GM12872 (cell line): ENCODE data around the gene SETD1B.

Experiments
- TF ChIP-seq, protein P1 (sequence below): IDR thresholded peaks from 3 replicates; pipeline ENCODE4 v1.5.1; 2011; ENCODE audit warnings: low read depth, mild to moderate bottlenecking, low read length, moderate library complexity; ENCODE audit not compliant: insufficient read depth

Gene SETD1B

GRCh38 chr12:121794534-121795033 is 9.2 kb upstream of the SETD1B start:
- TF ChIP-seq, protein P1, sequence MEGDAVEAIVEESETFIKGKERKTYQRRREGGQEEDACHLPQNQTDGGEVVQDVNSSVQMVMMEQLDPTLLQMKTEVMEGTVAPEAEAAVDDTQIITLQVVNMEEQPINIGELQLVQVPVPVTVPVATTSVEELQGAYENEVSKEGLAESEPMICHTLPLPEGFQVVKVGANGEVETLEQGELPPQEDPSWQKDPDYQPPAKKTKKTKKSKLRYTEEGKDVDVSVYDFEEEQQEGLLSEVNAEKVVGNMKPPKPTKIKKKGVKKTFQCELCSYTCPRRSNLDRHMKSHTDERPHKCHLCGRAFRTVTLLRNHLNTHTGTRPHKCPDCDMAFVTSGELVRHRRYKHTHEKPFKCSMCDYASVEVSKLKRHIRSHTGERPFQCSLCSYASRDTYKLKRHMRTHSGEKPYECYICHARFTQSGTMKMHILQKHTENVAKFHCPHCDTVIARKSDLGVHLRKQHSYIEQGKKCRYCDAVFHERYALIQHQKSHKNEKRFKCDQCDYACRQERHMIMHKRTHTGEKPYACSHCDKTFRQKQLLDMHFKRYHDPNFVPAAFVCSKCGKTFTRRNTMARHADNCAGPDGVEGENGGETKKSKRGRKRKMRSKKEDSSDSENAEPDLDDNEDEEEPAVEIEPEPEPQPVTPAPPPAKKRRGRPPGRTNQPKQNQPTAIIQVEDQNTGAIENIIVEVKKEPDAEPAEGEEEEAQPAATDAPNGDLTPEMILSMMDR: no peak

GRCh38 chr12:121795034-121795968 is 8.5 kb upstream of the SETD1B start:
- TF ChIP-seq, protein P1: peak; percentile 98

GRCh38 chr12:121796855-121797751 is 6.7 kb upstream of the SETD1B start:
- TF ChIP-seq, protein P1: no peak

DNA sequence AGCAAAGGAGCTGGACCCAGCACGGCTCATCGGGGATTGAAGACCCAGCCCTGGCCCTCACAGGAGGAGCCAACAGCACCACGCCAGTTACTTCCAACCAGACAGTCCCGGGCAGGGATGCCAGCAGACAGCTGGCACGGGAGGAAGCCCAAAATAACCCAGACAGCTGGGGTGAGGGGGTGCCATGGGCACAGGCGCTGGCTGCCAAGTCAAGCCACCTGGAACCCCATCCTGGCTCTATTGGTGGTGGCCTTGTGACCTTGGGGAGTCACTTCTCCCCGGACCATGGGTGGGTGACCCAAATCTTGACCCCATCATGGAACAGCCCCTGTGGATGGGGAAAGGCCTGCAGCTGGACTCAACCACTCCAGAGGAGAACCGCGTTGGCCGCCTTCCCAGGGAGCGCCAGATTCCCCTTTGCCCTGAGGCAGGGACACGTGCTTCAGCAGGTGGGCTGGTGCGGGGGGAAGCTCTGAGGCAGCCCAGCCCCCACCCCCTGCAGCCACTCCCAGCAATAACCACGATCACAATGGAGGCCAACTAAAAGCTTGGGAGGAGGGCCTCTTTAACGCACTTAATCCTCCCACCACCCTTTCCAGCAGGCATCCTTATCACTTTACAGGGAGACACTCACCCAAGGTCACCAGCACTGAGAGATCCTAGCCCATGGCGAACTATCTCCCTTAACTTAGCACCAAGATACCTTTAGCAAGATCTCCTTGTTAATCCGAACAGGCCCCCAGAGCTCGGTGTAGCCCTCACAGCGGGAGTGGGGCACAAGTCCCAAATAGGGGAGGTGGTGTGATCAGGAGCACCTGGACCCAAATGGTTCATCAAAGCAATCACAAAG is 5.6 kb upstream of the SETD1B start:
- TF ChIP-seq, protein P1: no peak

GRCh38 chr12:121798787-121799155 is 5.0 kb upstream of the SETD1B start:
- TF ChIP-seq, protein P1: no peak

DNA sequence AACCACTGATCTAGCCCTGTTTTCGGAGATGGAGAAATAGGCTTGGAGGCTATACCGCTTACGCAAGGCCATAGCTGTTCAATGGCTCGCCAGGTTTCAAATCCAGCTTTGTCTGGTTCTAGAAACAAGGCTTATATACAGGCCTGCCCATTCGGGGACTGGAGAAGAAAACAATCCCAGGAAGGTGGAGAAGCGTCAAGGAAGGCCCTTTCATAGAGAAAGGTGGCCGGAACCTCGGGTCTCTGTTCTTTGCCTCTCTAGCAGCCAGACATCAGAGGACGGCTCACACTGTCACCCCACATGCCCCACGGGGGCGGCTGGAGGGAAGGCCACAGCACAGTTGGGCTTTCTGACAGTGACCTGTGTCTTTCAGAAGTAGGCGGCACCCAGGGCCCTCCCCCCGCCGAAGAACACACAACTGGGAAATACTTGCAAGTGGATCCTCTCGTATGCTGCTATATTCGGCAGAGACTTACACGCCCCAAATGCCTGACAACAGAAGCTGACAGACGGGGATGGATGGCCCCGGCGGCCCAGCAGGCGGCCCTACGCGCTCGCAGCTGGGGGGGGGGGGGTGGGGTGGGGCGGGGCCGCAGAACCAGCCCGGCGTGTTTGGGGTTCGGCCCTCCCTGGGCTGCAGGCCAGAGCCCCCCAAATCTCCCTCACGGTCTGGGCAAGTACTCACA is 4.5 kb upstream of the SETD1B start:
- TF ChIP-seq, protein P1: no peak
